ENCODE results near the gene SNPH. TPM values are rescaled to one million over a fixed set of nuclear protein-coding genes. Genes with fewer than 3 reads are reported as not detected.

The SNPH gene
- total RNA-seq, 1 donor from 2014 or later, result 11.2 TPM

DNA sequence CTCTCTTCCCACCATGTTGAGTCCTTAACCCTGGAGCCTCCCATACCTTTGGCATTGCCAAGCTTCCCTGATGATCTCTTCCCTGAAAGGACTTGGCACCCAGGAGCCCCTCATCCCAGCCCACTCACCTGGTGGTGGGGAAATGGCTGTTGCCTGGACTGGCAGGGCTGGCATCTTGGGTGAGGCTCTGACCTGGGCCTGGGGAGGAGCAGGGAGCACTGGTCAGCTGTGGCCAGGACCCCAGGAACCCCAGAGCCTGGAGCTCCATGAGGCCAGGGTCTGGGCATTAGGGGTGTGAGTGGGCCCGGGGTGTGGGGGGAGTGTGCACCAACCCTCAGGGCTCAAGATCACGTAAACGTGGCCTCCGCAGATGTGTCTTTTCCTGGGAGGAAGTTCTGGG lies 53.4 kb downstream of the SNPH start:
- TF ChIP-seq, protein P1, sequence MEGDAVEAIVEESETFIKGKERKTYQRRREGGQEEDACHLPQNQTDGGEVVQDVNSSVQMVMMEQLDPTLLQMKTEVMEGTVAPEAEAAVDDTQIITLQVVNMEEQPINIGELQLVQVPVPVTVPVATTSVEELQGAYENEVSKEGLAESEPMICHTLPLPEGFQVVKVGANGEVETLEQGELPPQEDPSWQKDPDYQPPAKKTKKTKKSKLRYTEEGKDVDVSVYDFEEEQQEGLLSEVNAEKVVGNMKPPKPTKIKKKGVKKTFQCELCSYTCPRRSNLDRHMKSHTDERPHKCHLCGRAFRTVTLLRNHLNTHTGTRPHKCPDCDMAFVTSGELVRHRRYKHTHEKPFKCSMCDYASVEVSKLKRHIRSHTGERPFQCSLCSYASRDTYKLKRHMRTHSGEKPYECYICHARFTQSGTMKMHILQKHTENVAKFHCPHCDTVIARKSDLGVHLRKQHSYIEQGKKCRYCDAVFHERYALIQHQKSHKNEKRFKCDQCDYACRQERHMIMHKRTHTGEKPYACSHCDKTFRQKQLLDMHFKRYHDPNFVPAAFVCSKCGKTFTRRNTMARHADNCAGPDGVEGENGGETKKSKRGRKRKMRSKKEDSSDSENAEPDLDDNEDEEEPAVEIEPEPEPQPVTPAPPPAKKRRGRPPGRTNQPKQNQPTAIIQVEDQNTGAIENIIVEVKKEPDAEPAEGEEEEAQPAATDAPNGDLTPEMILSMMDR (IDR thresholded peaks at IDR 0.05; ENCODE audit: borderline replicate concordance), result no peak
- H3K4me3 ChIP-seq, result no peak overlapping the region
- intact Hi-C loops (cut with micrococcal nuclease), result no loop called here
- DNase-seq, result no peak
- H3K36me3 ChIP-seq, result no peaks in the 10 kb centered on the region
- no peak overlapping the region for H3K27ac ChIP-seq (replicated peaks)
- H3K27me3 ChIP-seq (ENCODE audit: low read depth), result no peaks in the 10 kb centered on the region
- H3K4me1 ChIP-seq, result peaks cover 46% of the 10 kb centered on the region
- no peaks in the 10 kb centered on the region for H3K9me3 ChIP-seq (replicated peaks)

DNA sequence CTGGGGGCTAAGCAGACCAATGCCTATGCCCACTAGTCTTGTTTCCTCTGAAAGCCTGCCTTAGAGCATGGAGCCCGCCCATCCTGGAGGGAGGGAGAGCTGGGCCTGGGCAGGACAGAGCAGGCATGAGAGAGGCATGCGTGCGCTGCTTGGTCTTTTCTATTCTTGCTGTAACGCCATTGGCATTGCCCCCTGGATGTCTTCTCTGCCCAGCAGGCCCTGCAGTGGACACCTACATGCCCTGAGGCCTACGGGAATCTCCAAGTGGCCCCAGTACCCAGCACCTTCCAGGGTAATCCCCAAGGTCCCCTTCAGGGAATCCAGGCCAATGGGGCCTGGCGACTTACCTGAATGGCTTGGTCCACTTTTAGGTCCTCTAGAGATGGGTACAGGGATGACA lies 53.9 kb downstream of the SNPH start:
- Histone ChIP-seq H3K4me1 (peaks cover 51% of the 10 kb centered on the region), H3K27ac (replicated peaks) (no peak overlapping the region), H3K4me3 (no peak overlapping the region), H3K36me3 (no peaks in the 10 kb centered on the region), H3K27me3 (ENCODE audit: low read depth) (no peaks in the 10 kb centered on the region), H3K9me3 (replicated peaks) (no peaks in the 10 kb centered on the region)
- TF ChIP-seq, protein P1 (IDR thresholded peaks at IDR 0.05; ENCODE audit: borderline replicate concordance), result no peak
- no peak for DNase-seq
- intact Hi-C loops (cut with micrococcal nuclease), result no loop called here

DNA sequence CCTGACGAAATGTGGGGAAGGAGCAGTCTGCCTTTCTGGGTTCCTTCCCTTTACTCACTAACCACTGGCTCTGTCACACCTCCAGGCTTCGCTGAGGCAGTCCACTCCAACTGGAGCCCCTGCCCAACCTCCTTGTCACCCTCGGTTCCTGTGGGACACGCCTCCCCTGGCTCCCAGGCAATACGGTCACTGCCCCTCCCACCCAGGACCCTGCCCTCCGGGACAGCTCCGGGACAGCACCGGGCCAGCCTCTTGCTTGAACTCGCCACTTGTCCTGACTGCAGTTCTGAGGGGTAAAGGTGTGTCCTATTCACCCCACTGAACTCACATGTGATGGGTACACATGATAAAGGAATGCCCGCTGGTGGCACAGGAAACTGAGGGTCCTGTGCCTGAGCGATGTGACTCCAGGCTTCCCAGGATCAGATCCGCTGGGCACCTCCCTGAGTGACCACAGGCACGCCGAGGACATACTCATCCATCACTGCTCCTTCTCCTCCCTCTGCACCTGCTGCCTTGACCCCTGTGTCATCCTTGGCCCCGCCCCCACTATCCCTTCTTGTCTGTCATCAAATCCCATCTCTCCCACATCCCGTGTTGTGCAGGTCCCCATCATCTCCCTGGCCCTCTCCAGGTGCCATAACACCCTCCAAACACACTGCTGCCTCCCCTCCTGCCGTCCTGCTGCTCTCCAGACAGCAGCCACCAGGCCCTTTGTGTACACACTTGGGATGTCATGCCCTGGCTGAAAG lies 55.0 kb downstream of the SNPH start:
- intact Hi-C loops (cut with micrococcal nuclease), result no loop called here
- TF ChIP-seq, protein P1 (IDR thresholded peaks at IDR 0.05; ENCODE audit: borderline replicate concordance), result no peak
- Histone ChIP-seq H3K27me3 (ENCODE audit: low read depth) (no peaks in the 10 kb centered on the region), H3K36me3 (no peaks in the 10 kb centered on the region), H3K4me1 (peaks cover 58% of the 10 kb centered on the region), H3K4me3 (no peak overlapping the region), H3K9me3 (replicated peaks) (no peaks in the 10 kb centered on the region), H3K27ac (replicated peaks) (peak overlapping the region; percentile 100)
- no peak for DNase-seq

- H3K27ac ChIP-seq (replicated peaks), result peak overlapping the region; percentile 100
- no peak overlapping the region for H3K4me3 ChIP-seq
These were observed 55.5 kb downstream of the SNPH start for GRCh38 chr20:1321654-1321939.

GRCh38 chr20:1322511-1323245 lies 56.6 kb downstream of the SNPH start:
- no peak overlapping the region for H3K4me3 ChIP-seq
- no peaks in the 10 kb centered on the region for H3K36me3 ChIP-seq
- TF ChIP-seq, protein P1 (IDR thresholded peaks at IDR 0.05; ENCODE audit: borderline replicate concordance), result no peak
- no peaks in the 10 kb centered on the region for H3K27me3 ChIP-seq (ENCODE audit: low read depth)
- no peak for DNase-seq
- peak overlapping the region; percentile 100 for H3K27ac ChIP-seq (replicated peaks)
- H3K9me3 ChIP-seq (replicated peaks), result no peaks in the 10 kb centered on the region
- H3K4me1 ChIP-seq, result peaks cover 74% of the 10 kb centered on the region
- intact Hi-C loops (cut with micrococcal nuclease), result no loop called here

More at GRCh38 chr20:1321654-1321939, 55.5 kb downstream of the SNPH start:
- Histone ChIP-seq H3K4me1 (peaks cover 63% of the 10 kb centered on the region), H3K9me3 (replicated peaks) (no peaks in the 10 kb centered on the region), H3K36me3 (no peaks in the 10 kb centered on the region), H3K27me3 (ENCODE audit: low read depth) (no peaks in the 10 kb centered on the region)
- intact Hi-C loops (cut with micrococcal nuclease), result no loop called here
- TF ChIP-seq, protein P1 (IDR thresholded peaks at IDR 0.05; ENCODE audit: borderline replicate concordance), result no peak
- DNase-seq, result no peak

Data from left ventricle myocardium inferior (tissue), 1 donor.